GM19351 (cell line): ENCODE measurements around the gene OR4C13.
"Not testable (repeated sequence)": the region's sequence is repeated elsewhere in the genome, so short reads cannot be mapped to it uniquely, and the experiment has no call there.

Experiments
- ATAC-seq: cut with Tn5 transposase; IDR thresholded peaks from one replicate; pipeline ENCODE4 v1.9.1; 2021; ENCODE audit warnings: mild to moderate bottlenecking, moderate library complexity; ENCODE audit not compliant: unreplicated experiment

The OR4C13 gene

DNA sequence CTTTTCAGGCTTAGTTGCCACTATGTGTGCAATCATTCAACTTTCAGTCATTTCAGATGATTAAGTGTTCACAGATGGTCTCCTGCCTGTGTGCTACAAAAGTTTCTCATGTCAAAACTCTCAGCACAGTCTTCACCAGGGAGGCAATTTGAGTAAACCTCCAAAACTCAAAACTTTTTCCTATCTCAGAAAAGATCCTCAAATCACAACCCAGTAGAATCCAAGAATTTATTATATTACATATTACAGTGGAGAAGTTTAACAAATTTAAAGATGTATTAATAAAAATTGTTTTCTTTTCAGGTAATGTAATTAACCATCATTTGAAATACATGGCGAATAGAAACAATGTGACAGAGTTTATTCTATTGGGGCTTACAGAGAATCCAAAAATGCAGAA lies at the start of gene OR4C13:
OR4C13 (plus strand) TSS at position 301 of the 400 bp plus-strand sequence; CDS start at position 333, 32 bp downstream.
- ATAC-seq: no peak

DNA sequence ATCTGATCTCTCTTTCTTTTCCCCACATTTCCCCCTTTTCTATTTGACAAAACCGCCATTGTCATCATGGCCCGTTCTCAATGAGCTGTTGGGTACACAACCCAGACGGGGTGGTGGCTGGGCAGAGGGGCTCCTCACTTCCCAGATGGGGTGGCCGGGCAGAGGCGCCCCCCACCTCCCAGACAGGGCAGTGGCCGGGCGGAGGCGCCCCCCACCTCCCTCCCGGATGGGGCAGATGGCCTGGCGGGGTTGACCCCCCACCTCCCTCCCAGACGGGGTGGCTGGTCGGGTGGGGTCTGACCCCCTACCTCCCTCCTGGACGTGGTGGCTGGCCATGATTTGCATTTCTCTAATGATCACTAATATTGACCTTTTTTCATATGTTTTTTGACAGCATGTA lies 40.7 kb upstream of the OR4C13 start:
- not testable (repeated sequence) for ATAC-seq

GRCh38 chr11:49948701-49949100 lies 3.5 kb upstream of the OR4C13 start:
- not testable (repeated sequence) for ATAC-seq

- not testable (repeated sequence) for ATAC-seq
Measured at GRCh38 chr11:49973439-49973838, 21.2 kb downstream of the OR4C13 start.

DNA sequence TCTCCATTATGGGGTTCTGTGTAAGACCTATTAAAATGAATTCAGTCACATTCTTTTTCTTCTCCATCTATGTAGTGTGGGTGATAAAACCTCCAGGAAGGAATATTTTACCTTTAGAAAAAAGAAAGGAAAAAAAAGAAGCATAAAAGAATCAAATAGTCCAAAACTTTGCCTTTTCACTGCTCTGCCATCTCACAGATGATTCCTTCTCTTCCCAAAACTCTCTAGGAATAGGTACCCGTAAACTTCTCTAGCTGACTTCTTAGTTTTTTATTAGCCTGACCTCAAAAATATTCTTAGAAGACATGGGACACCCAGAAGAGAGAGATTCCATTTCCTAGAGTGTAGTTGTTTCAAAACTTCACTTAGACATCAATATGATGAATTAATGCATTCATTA lies 30.2 kb downstream of the OR4C13 start, which contains the start of gene OR4C12:
OR4C12 (minus strand) TSS at position 101 of the 400 bp plus-strand sequence; CDS start at position 67, 34 bp downstream.
- ATAC-seq: not testable (repeated sequence)

- ATAC-seq: peak; percentile 70
Measured at GRCh38 chr11:49995565-49995964, 43.4 kb downstream of the OR4C13 start.
